NCI-H345 treated with DMSO at 0.1 percent for 48 hours (cell line): ENCODE results near the gene TOX2.

Experiments
- DNase-seq: peaks from one replicate; lab custom pipeline; 2025; ENCODE audit not compliant: unreplicated experiment; lab: John Stamatoyannopoulos, UW

The TOX2 gene

GRCh38 chr20:44117296-44118184 lies 202.9 kb downstream of the TOX2 start:
- no peak for DNase-seq

- DNase-seq: no peak
Observed at GRCh38 chr20:44118185-44119033, 203.8 kb downstream of the TOX2 start.
